ENCODE data around the gene LRRIQ4.
A peak's percentile ranks its signal among the peaks of the same experiment; 100 is the strongest.

The LRRIQ4 gene

GRCh38 chr3:169812332-169813235 is at the start of gene LRRIQ4, which contains the start of gene LRRC34:
Gene LRRIQ4 (plus strand): TSS chr3:169812870. CDS start chr3:169821922, 9,052 bp downstream.
Gene LRRC34 (minus strand): TSS chr3:169812904. CDS start chr3:169812548, 356 bp downstream.
- H3K27ac ChIP-seq: peak within 1 kb of the TSS; percentile 58; the same call in 1 of the 2 replicates
- 0 out of 2 replicates have a peak, but pooled peaks have one; percentile 4 for TF ChIP-seq CTCF (conservative IDR thresholded peaks at IDR 0.05)

GRCh38 chr3:169764312-169764881 is 48.3 kb upstream of the LRRIQ4 start:
- H3K27ac ChIP-seq: peak overlapping the region; percentile 95

DNA sequence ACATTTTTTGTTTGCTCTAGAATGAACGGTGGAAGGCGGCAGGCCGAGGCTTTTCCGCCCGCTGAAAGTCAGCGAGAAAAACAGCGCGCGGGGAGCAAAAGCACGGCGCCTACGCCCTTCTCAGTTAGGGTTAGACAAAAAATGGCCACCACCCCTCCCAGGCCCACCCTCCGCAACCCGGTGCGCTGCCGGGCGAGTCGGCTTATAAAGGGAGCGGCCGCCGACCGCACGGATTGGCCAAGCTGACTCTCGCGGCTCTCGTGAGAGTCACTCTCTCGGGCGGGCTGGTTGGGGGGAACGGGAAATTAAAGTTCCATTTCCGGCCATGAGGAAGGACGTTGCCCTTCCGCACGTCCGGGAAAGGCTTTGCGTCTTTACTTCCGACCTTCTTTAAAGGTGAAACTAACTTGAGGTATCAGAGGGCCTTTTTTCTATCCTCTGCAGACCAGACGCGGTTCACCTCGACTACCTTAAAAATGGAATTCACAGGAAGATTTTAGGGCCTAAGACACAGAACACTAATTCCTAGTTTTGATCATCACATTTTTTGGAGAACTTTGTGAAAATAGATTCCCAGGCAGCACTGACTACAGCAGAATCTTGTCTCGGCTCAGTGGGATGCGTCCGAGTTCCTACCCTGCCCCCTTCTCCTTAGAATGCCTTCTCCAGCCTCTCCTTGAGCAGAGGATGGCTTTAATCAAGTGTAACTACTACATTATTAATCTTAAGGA is 47.6 kb upstream of the LRRIQ4 start, which contains the start of gene TERC:
Gene TERC, minus strand, starts transcription at position 179 of the 731 bp plus-strand sequence.
- no peak for TF ChIP-seq CTCF (conservative IDR thresholded peaks at IDR 0.05)
- peak within 1 kb of the TSS; percentile 95 for H3K27ac ChIP-seq

More at GRCh38 chr3:169764312-169764881, 48.3 kb upstream of the LRRIQ4 start:
- TF ChIP-seq CTCF (conservative IDR thresholded peaks at IDR 0.05): no peak

DNA sequence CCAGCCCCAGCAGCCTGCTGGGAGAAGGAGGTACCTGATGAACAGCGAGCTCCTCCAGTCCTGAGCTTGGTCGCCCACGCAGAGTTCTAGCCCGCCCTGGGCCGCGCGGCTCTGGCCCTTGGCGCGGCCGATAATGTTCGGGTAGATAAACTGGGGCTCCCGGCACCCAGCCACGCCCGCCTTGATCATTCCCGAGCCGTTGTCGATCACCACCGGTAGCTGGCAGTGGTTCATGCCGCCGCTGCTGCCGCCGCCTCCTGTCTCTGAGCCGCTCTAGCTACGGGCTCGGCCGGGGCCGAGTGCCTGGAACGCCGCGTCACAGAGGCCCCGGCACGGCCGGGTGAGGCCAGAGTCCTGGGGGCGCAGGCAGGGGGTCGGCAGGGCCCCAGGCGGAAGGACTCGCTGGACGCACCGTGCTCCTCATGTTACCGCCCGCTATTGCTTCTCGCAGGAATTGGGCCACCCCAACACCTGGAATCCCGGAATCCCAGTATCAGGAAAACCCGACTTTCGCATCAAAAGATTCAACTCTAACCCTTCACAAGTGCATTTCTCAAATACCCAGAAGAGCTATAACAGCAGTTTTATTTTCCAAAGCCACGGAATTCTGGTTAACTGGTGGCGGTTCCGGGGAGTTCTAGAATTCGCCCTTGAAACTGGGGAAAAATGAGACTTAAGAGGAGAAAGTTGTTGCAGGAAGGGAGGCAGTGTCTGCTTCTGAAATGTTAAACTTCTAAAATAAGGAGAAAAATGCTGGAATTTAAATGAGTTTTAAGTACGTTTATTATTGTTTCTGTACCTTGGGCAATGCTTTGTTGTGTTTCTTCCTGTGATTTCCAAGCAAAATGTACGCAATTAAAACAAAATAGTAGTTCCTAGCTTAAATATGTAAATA is 43.1 kb upstream of the LRRIQ4 start, which contains the start of gene ACTRT3:
Gene ACTRT3, minus strand, starts transcription at position 275 of the 895 bp plus-strand sequence. Its CDS starts 41 bp downstream, at position 234.
- peak; percentile 14; the same call in 1 of the 2 replicates for TF ChIP-seq CTCF (conservative IDR thresholded peaks at IDR 0.05)
- peak within 1 kb of the TSS; percentile 60 for H3K27ac ChIP-seq

GRCh38 chr3:169771497-169772304 is 41.0 kb upstream of the LRRIQ4 start:
- peak overlapping the region; percentile 93 for H3K27ac ChIP-seq
- TF ChIP-seq CTCF (conservative IDR thresholded peaks at IDR 0.05): no peak

DNA sequence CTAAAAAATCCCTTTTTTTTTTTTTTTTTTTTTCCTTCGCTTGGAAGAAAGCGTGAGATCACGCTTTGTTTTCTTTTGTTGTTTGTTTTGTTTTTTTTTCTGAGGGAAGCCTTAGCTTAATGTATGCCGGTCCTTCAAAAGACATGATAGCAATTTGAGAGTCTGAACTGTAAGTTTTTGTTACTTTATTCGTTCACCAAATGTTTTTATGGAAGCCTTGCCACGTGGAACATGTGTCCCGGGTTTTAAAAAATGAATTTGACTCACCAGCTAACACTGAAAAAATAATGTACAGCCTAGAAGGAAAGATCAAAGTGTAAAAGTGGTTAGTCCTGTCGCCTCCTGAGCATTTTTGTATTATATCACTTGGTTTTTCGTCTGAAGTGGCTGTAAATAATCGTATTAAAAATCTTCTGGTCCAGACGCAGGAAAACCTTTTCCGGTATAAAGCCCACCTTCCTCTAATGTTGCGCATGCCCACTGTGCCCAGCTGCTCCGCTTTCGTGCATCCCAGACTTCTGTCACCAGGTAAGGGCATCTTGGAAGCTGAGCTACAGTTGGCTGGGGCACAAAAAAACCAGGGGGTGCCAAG is 40.3 kb upstream of the LRRIQ4 start:
- no peak for TF ChIP-seq CTCF (conservative IDR thresholded peaks at IDR 0.05)
- peak overlapping the region; percentile 93 for H3K27ac ChIP-seq
